Stomach smooth muscle (tissue), 2 donors: ENCODE data around the gene KCNQ5.

Experiments used
- H3K27ac ChIP-seq: one replicate; pipeline ENCODE4 v1.7.0; 2013; ENCODE audit warnings: mild to moderate bottlenecking, low read length, inconsistent platforms
- H3K27me3 ChIP-seq, 2 donors: one replicate each; pipeline ENCODE4 v1.7.0; 2013; ENCODE audit warnings: low read length in 2 of 2; ENCODE audit not compliant: insufficient read depth in 2 of 2, control insufficient read depth in 1 of 2
- H3K36me3 ChIP-seq, 2 donors: one replicate each; pipeline ENCODE4 v1.7.0; 2013; ENCODE audit warnings: low read length in 2 of 2; ENCODE audit not compliant: control insufficient read depth in 2 of 2, insufficient read depth in 2 of 2
- H3K4me1 ChIP-seq: one replicate; pipeline ENCODE4 v1.7.0; 2013; ENCODE audit warnings: low read length; ENCODE audit not compliant: control insufficient read depth, insufficient read depth
- H3K4me3 ChIP-seq, 2 donors: one replicate each; pipeline ENCODE4 v1.7.0; 2013; ENCODE audit warnings: low read length in 2 of 2
- H3K9ac ChIP-seq, 2 donors: one replicate each; pipeline ENCODE4 v1.7.0; 2013; ENCODE audit warnings: low read length in 2 of 2, mild to moderate bottlenecking in 1 of 2
- H3K9me3 ChIP-seq, 2 donors: one replicate each; pipeline ENCODE4 v1.7.0; 2013; ENCODE audit warnings: low read length in 2 of 2; ENCODE audit not compliant: control insufficient read depth in 2 of 2
- donor health status: healthy.
- donor health status: Pancreatic carcinoma.

Gene KCNQ5

DNA sequence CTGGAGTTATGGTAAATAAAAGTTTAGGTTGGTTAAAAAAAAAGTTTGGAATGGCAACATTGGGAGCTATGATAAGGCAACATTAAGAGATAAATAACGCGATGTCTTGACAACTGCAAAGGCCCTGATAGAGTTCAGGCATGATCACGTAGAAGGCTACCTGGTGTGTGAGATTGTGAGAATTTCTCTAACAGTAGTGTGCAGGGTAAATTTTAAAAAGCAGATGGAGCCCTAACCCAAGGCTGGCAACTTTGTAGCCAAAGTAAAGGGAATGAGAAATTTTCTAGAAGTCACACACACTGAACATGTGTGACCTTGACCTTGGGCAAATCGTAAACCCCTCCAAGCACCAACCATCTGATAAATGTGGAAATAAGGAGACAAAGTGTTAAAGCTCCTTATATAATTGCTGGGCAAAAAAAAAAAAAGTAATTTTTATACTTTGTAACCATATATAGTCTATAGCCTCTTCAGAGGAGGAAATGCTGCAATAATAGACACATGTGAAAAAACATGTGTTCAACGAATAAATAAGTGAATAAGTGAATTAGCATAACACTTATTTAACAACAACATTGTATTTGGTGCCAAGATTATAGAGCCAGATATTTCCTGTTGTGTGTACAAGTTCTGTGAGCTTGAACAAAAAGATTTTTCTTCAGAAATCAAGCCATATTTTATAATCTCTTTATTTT is 18.2 kb downstream of the KCNQ5 start:
- Histone ChIP-seq H3K9me3 (no peaks in the 10 kb centered on the region), H3K9ac (no peak overlapping the region), H3K36me3 (no peaks in the 10 kb centered on the region), H3K4me3 (no peak overlapping the region), H3K27me3 (no peaks in the 10 kb centered on the region), H3K4me1 (no peaks in the 10 kb centered on the region), H3K27ac (no peak overlapping the region)

DNA sequence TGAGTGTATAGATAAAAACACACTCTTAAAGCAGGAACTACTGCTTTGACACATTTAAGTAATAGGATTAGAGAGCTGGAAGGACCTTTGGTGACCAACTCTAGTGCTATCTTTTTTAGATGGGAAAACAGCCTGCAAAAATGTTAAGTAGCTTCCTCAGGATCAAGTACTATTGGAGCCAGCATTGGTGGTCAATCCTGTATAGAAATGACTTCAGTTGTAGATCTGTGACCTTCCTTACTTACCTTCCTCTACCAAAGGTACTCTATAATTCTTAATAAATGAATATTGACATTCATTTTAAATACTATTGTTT is 18.7 kb downstream of the KCNQ5 start:
- H3K9me3 ChIP-seq: no peaks in the 10 kb centered on the region
- H3K9ac ChIP-seq: no peak overlapping the region
- H3K4me1 ChIP-seq: no peaks in the 10 kb centered on the region
- no peak overlapping the region for H3K4me3 ChIP-seq
- H3K27me3 ChIP-seq: no peaks in the 10 kb centered on the region
- no peaks in the 10 kb centered on the region for H3K36me3 ChIP-seq
- H3K27ac ChIP-seq: no peak overlapping the region

DNA sequence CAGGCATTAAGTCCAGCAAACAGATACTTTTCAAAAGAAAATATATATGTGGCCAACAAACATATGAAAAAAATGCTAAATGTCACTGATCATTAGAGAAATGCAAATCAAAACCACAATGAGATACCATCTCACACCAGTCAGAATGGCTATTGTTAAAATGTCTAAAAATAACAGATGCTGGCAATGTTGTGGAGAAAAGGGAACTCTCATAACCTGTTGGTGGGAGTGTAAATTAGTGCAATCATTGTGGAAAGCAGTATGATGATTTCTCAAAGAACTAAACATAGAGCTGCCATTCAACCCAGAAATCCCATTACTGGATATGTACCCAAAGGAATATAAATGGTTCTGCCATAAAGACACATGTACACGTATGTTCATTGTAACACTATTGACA is 20.6 kb downstream of the KCNQ5 start:
- Histone ChIP-seq H3K4me1 (no peaks in the 10 kb centered on the region), H3K9ac (no peak overlapping the region), H3K4me3 (no peak overlapping the region), H3K27me3 (no peaks in the 10 kb centered on the region), H3K9me3 (no peaks in the 10 kb centered on the region), H3K36me3 (no peaks in the 10 kb centered on the region), H3K27ac (no peak overlapping the region)

DNA sequence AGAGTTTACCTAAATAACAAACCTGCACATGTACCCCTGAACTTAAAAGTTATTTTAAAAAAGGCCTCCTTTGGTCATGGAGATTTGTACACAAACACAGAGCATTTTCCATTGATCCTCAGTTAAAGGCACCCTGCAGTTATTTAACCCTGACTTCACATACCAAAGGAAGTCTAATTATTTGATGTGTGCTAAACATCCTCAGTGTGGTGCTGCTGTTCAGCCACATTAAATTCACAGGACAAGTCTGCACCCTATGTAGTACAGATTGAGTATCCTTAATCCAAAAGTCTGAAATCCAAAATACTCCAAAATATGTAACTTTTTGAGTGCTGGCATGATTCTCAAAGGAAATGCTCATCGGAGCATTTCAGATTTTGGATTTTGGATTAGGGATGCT is 21.4 kb downstream of the KCNQ5 start:
- H3K27ac ChIP-seq: no peak overlapping the region
- no peaks in the 10 kb centered on the region for H3K4me1 ChIP-seq
- no peak overlapping the region for H3K9ac ChIP-seq

DNA sequence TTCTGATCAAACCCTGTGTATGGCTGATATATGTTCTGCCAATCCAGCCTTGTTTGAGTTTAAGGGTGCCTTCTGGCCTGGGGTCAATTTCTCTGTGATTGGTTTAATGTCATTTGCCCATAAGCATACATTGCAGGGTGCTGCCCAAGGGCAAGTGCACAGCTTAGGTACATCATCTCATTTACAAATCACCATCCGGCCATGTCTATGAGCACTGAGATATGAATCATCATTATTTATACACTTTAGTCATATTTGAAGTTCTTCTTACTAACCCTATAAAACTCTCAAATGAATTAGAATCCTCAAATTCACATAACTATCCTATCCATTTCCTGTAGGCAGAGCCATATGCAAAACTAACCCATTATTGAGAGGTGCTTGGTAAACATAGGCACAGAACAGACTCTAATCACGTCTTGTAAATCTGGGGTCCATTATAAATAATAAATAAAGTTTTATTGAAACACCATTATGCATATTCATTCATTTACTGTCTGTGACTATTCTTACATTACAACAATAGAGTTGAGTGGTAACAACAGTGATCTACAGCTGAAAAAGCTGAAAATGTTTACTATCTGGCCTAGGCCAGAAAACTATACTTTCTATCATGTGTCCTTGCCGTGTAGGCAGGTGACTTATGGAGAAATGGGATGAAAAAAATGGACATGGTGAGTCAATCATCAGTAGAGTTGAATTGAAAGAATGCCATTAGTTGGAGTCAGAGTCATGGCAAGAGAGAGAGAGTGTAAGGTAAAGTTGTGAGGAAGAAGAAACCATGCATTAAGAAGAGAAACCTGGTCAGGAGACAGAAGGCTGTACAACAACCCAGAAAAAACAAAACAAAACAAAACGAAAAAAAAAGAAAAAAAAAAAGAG is 25.0 kb downstream of the KCNQ5 start:
- H3K36me3 ChIP-seq: no peaks in the 10 kb centered on the region
- no peak overlapping the region for H3K9ac ChIP-seq
- H3K4me3 ChIP-seq: no peak overlapping the region
- no peaks in the 10 kb centered on the region for H3K27me3 ChIP-seq
- H3K4me1 ChIP-seq: no peaks in the 10 kb centered on the region
- H3K27ac ChIP-seq: no peak overlapping the region
- no peaks in the 10 kb centered on the region for H3K9me3 ChIP-seq

More for the DNA sequence above, 21.4 kb downstream of the KCNQ5 start:
- Histone ChIP-seq H3K27me3 (no peaks in the 10 kb centered on the region), H3K4me3 (no peak overlapping the region), H3K9me3 (no peaks in the 10 kb centered on the region), H3K36me3 (no peaks in the 10 kb centered on the region)

DNA sequence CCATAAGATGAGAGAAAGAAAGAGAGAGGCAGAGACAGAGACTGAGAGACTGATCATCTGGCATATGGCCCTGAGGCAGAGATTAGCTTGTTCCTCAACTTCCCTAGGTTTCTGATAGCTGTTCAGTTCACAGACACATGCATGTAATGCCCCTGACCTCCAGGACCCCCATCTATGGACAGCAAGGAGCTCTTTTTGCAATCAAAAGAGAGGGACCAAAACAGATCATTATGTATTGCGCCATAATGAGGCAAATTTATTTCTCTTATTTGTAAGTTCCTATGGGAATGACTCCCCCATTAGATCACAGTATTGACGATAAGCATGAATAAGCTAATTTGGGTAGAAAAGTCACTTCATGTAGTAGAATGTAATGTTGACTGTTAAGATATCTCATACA is 25.6 kb downstream of the KCNQ5 start:
- H3K4me1 ChIP-seq: no peaks in the 10 kb centered on the region
- no peak overlapping the region for H3K27ac ChIP-seq
- H3K9ac ChIP-seq: no peak overlapping the region
- no peaks in the 10 kb centered on the region for H3K9me3 ChIP-seq
- no peak overlapping the region for H3K4me3 ChIP-seq
- no peaks in the 10 kb centered on the region for H3K27me3 ChIP-seq
- no peaks in the 10 kb centered on the region for H3K36me3 ChIP-seq

DNA sequence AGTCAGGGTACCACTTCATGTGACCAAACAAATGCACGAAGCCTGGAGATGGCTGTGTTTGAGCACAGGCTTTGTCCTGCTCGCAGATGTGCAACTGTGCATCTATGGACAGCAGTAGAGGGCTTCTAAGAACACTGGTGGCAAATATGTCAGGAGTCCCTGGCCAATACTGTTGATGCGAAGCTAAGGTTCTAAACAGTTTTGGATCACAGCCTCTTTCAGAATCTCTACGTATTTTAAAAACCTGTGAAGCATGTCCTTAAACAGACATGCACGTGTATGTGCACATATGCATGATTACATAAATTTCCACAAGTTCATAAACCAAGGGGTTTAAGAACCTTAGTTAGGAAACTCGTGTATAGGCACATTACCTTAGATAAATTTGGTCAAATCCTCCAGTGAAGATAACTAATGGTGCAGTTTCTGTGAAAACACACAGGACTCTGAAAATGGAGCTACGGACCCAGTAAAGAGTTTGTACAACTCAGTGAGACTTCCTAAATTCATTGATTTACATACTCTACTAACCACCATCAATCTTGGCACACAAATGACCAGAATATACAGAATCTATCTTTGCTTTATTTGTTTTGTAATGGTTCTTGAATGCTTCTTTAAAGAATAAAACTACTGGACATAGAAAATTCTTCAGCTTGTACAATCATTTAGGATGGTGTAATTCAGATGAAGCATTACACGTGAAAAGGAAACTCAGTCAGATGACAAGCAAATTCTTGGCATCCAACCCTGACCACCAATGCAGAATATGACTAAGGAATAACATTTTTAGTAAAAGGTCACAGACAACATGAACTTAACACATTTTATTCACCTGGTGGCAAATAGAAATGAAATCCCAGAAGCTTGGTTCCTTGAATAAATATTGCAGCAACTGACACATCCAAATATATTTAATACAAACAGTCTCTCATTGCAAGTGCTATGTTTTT is 27.4 kb downstream of the KCNQ5 start:
- no peaks in the 10 kb centered on the region for H3K27me3 ChIP-seq
- H3K27ac ChIP-seq: no peak overlapping the region
- H3K9ac ChIP-seq: no peak overlapping the region
- no peaks in the 10 kb centered on the region for H3K9me3 ChIP-seq
- H3K36me3 ChIP-seq: no peaks in the 10 kb centered on the region
- H3K4me1 ChIP-seq: no peaks in the 10 kb centered on the region
- H3K4me3 ChIP-seq: no peak overlapping the region

DNA sequence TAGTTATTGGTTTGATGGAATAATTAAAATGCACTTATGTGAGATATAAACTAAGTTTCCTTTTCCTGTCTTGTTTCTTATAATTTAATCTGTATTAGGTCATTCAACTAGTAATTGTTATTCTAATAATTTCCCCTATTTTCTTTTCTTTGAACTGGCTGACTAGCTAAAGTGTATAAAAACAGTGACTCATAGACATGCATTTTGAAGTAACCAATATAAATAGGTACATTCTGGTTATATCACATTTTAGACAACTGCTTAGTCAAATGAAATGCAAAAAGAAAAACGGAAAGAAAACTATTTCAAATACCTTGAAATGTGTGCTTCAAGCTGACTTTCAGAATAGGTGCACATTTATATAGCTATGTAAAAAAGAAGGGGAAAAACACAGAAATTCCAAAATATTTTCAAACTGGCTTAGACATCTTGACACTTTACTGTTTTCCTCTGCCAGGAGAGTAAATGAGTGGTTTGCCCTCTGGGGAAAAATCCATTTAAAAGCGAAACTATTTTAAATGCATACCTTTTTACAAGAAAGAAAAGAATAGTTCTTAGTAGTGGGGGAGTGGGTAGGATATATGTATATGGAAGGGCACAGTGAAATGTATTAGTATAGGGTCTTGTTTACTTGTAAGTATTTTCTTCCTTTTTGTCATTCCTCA is 28.3 kb downstream of the KCNQ5 start:
- H3K4me3 ChIP-seq: no peak overlapping the region

DNA sequence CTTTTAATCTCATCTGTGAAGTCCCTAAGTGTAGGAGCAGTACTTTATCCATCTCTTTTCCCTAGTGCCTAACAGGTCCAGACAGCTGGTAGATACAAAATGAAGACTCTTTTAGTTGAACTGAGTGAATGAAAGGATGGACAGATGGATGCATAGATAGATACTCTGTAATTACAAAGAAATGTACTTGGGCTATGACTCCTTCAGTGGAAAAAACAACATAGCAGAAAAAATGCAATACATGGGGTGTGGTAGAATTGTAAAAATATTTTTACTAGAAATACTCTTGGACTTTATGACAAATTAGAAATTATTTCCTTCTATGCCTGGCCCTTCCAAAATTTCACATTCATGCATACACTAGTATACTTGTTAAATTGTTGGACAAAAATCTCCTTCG is 29.3 kb downstream of the KCNQ5 start:
- no peaks in the 10 kb centered on the region for H3K9me3 ChIP-seq
- no peaks in the 10 kb centered on the region for H3K27me3 ChIP-seq
- no peak overlapping the region for H3K27ac ChIP-seq
- no peak overlapping the region for H3K9ac ChIP-seq
- no peaks in the 10 kb centered on the region for H3K36me3 ChIP-seq
- H3K4me3 ChIP-seq: no peak overlapping the region
- no peaks in the 10 kb centered on the region for H3K4me1 ChIP-seq

More for the DNA sequence above, 28.3 kb downstream of the KCNQ5 start:
- Histone ChIP-seq H3K27me3 (no peaks in the 10 kb centered on the region), H3K9me3 (no peaks in the 10 kb centered on the region), H3K36me3 (no peaks in the 10 kb centered on the region), H3K9ac (no peak overlapping the region), H3K4me1 (no peaks in the 10 kb centered on the region), H3K27ac (no peak overlapping the region)
